GM19239 (cell line): ENCODE measurements around the gene TTLL8.

Experiments
- DNase-seq: peaks from one replicate; pipeline ENCODE4 v3.0.0; 2011; ENCODE audit warnings: low spot score; ENCODE audit not compliant: insufficient read length
- FAIRE-seq: peaks from 2 replicates; lab custom pipeline; 2011; peaks lifted over from hg19 to GRCh38; lab: Jason Lieb, UNC

TTLL8 gene

DNA sequence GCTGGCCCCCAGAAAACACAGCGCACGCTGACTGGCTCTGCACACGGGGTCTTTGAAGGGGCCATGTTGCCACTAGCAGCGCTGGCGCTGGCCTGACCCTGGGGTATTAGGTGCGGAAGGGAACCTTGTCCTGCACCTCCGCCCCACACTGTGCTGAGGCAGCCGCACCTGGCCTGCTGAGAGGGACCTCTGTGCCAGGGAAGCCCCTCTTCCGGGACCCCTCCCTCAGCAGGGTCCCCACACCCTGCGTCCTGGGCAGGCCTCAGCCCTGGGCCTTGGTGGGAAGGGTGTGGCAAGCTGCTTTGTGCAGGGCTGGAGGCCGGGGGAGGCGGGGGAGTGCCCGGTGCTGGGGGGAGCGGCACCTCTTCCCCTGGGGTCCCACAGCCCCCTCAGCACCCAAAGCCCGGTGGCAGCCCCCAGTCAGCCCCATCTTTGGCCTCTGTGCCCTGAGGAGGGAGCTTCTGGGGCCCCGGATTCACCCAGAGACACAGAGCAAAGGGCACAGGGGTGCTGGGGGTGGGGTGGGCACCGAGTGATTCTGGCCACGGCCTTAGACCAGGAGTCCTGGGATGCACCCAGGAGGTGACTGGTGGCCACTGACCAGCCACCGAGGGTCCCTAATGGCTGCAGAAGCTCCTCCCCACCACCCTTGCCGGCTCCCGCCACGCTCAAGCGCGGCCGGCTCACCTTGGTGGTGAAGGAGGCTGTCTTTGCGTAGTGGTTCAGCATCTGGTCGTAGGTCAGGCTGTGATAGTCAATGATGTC is 11.4 kb downstream of the TTLL8 start:
- no peak for DNase-seq
- FAIRE-seq = no peak

- DNase-seq (no peak), FAIRE-seq (no peak)
Observed at GRCh38 chr22:50046019-50046415, 12.1 kb downstream of the TTLL8 start.

DNA sequence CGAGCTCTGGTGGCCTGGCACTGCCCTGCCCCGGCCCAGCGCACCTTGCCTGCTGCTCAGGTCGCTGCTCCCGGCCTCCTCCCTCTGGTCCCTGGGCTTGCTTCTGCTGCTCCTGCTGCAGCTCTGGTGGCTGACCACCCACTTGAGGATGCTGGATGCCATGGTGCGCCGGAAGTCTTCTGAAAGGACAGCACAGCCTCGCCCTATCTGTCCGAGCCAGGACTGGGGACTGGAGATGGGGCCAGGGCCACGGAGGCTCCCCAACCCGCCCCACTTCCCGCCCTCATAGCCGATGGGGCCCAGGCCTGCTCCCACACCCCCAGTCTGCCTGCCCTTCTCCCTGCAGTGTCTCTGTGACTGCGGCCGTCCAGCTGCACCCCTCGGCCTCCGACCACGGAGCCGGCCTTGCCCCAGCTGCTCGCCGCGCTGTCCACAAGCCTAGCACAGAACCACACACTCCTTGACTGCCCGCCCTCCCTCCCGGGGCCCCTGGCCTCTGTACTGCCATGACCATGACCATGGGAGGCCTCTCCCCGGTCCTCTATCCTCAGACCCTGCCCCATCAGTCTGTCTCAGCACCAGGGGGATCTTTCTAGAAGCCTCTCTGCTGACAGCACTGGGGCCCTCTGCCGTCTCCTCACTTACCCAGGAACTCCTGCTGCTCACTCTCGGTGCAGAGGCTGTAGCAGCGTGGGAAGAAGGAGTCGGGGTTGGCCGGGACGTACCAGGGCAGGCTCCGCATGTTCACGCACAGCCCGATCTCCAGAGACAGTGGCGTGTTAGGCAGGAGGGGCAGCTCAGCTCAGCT is 12.7 kb downstream of the TTLL8 start:
- DNase-seq = no peak
- FAIRE-seq = no peak

DNA sequence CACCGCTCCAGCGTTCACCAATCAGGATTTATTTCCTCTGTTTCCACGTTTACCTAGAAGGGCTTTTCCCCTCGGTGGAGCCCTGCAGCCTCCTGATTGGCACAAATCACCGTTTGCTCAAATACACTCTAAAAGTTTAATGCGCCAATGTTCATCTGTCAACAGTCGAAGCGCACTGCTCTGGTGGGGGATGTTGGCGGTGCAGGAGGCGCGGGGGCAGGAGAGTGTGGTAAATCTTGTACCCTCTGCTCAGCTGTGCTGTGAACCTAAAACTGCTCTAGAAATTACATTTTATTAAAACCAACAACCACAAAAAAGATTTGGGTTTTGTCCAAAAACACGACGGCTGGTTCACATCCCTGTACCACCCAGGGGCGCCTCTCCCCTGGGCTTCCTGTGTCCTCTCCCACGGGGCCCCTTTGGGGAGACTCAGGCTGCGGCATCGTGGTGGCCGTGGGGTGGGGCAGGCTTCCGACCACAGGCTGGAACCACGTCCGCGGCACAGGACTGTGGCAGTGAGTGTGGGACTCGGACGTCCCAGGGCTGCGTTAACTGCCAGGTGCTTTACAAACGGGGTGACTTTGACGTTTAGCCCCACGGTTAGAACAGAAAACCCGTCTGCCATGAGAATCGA is 13.5 kb downstream of the TTLL8 start:
- DNase-seq (no peak), FAIRE-seq (no peak)

- FAIRE-seq = no peak
- DNase-seq = no peak
Observed at GRCh38 chr22:50041361-50042065, 16.6 kb downstream of the TTLL8 start.

DNA sequence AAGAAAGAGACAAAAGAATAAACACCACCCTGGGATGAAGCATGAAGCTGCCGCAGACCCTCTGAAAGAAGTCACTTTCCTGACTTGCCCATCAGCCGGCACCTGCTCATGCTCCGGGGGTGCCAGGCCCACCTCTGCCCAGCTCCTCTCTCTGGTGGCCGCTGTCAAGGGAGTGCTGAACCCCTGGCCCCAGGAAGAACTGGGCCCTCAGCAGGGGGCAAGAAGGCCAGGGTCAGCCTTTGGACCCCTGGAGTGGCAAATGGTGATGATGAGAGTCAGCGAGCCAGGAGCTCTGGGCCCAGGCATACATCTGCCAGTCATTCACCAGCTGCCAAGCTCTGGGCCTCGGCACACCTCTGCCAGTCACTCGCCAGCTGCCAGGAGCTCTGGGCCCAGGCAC is 17.4 kb downstream of the TTLL8 start:
- FAIRE-seq (no peak), DNase-seq (no peak)

GRCh38 chr22:50039669-50040443 is 18.2 kb downstream of the TTLL8 start:
- no peak for DNase-seq
- no peak for FAIRE-seq

DNA sequence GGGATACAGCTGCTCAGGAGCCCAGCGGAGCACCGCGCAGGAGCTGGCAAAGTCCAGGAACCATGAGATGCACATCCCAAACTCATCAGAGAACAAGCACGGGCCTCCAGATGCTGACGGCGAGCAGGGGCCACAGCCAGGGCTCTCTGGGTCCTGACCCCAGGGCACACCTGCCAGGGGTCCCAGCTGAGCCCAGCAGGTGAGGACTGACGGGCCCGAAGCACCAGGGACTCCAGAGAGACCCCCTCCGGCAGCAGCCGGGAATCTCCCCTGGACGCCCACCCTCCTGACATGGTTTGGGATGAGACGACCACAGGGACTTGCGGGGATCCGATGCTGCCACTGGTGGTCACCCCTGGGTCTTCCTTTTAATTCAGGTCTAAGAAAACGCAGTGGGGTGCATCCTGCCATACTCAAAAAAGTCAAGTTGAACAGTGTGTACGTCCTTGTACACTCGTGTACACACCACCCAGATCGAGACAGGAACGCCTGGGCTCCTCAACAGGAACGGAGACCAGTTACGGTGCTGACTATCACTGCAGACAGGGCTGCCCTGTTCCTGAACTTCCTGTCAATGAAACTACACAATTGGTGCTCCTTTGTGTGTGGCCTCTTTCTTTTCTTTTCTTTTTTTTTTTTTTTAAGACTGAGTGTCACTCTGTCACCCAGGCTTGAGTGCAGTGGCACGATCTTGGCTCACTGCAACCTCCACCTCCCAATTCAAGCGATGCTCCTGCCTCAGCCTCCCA is 21.9 kb downstream of the TTLL8 start:
- DNase-seq (no peak), FAIRE-seq (no peak)

DNA sequence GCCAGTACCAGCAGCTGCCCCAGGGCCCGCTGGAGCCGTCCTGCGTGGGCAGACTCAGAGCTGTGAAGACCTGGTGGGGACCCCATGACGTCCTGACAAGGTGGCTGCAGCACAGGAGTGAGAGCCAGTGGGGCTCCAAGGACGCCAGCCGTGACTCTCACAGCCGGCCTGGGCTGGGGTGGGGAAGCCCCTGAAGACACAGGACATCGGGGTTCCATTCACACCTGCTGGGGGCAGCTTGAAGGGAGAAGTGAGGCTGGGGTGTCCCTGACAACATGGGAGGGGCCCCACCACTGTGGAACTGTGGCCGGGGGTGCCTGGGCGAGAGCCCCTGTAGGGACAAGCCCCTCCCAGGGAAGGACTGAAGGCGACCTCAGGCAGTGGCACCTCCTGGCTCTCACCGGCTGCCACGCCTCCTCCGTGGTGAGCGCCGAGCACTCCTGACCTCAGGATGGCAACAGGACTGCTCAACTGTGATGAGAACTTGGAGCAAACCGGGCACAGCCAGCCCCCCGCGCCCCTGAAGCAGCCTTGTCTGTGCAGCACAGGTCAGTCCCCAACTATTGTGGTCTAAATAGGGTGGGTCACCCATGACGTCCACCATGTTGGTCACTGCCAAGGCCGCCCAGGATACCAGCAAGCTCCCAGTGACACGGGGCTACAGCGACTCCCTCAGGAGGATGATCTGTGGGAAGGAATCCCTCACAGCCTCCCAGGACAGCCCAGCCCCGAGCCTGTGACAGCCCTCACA is 22.8 kb downstream of the TTLL8 start:
- DNase-seq = no peak
- FAIRE-seq = no peak

- DNase-seq (no peak), FAIRE-seq (no peak)
Observed at GRCh38 chr22:50034126-50035081, 23.7 kb downstream of the TTLL8 start.

DNA sequence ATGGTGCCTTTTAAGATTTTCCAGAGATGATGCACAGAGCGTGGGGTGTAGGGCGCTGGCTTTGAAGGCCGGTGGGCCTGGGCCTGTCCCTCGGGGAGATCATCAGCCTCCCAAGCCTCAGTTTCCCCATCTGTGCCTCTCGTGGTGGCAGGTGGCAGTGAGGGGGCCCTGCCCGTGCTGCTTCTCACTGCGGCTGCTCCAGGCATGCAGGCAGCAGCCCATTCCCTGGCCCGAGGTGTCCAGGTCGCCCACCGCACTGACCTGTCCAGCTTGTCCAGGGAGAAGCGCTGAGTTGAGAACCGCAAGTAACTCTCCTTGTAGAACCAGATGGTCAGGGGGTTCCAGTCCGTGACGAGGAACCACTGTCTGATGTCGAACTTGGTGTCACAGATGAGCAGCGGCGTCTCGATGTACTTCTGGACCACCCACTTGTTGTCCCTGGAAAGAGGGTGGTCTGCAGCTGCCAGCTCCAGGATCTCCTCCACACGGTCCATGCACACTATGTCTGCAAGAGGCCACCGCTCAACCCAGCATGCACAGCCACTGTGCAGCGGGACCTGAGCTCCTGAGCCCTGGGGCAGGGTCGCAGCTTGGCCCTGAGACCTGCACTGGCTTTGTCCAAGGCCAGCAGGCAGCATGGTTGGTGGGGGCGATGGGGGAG is 25.0 kb downstream of the TTLL8 start:
- DNase-seq = no peak
- no peak for FAIRE-seq

DNA sequence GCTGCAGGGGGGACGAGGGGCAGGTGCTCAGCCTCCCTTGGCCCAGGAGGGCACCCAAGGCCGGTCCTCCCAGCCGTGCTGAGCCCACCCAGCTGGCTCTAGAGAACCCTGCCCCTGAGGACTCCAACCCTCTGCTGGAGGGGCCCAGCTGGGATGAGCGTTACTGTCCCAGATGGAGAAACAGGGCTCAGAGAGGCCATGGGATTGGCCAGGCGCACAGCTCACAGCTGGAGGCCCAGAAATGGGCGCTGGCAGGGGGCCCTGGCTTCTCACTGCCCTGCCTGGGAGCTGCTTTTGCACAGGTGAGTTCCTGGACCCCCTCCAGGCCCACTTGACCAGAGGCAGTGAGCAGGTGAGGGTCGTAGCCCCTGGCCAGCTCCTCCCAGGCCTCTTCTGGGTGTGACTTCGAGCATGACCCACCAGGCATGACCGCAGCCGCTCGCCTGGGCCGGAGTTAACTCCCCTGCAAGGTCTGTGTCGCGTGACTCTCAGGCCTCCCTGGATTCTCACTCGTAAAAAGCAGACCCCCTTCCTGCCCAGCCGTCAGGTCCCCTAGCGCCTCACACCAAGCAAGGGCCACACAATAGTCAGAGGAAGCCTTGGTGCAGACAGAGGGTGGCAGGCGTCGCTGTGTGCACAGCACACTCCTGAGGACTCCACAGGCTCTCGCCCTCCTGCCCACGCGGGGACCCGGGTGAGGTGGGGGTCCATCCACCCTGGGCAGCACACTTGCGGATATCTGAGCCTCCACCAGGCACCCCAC is 25.8 kb downstream of the TTLL8 start:
- DNase-seq = no peak
- no peak for FAIRE-seq

GRCh38 chr22:50031189-50032091 is 26.7 kb downstream of the TTLL8 start:
- FAIRE-seq = no peak
- DNase-seq = no peak

GRCh38 chr22:50030297-50031188 is 27.6 kb downstream of the TTLL8 start:
- FAIRE-seq (peak; percentile 74), DNase-seq (peak; percentile 97)
